Tibial artery (tissue), 4 donors: Measurements from ENCODE around the gene ETV6.
"Not testable (repeated sequence)": the region's sequence is repeated elsewhere in the genome, so short reads cannot be mapped to it uniquely, and the experiment has no call there.

Source experiments
- DNase-seq, 2 donors: peaks; one replicate each; pipeline ENCODE4 v3.0.0-alpha.2; 2019
- H3K27ac ChIP-seq, 2 donors: fragments of 200-600 bp; sonication (generic) in 1 of 2; 1 replicate in 1 of 2; 2 replicates in 1 of 2; pipeline ENCODE4 v1.5.1; 2018 to 2019; ENCODE audit warnings: mild to moderate bottlenecking in 1 of 2
- H3K27me3 ChIP-seq, 2 donors: fragments of 200-600 bp; sonication (generic) in 1 of 2; one replicate each; pipeline versions ENCODE4 v1.5.1 to v1.6.0; 2016 to 2019
- H3K36me3 ChIP-seq, 3 donors: fragments of 200-600 bp; sonication (generic) in 2 of 3; one replicate each; pipeline ENCODE4 v1.5.1; 2016 to 2019; ENCODE audit warnings: mild to moderate bottlenecking in 2 of 3
- H3K4me1 ChIP-seq, 4 donors: fragments of 200-600 bp; sonication (generic) in 2 of 4; 1 replicate in 3 of 4; 2 replicates in 1 of 4; pipeline ENCODE4 v1.5.1; 2016 to 2019
- H3K4me3 ChIP-seq, 2 donors: fragments of 200-600 bp; sonication (generic) in 1 of 2; 1 replicate in 1 of 2; 2 replicates in 1 of 2; pipeline ENCODE4 v1.5.1; 2018 to 2019; ENCODE audit warnings: mild to moderate bottlenecking in 2 of 2
- H3K9me3 ChIP-seq, 3 donors: fragments of 200-600 bp; sonication (generic) in 1 of 3; one replicate each; pipeline ENCODE4 v1.5.1; 2016 to 2019
- CTCF ChIP-seq, 2 experiments: fragments of 200-600 bp in 1 of 2; fragments of 450-650 bp in 1 of 2; IDR thresholded peaks; one replicate each; pipeline ENCODE4 v1.5.1; 2017 to 2019; ENCODE audit warnings: antibody characterized with exemption in 2 of 2, mild to moderate bottlenecking in 1 of 2, moderate library complexity in 1 of 2
- intact Hi-C: fragments of 100-400 bp; cut with DNase I; formaldehyde crosslinking; loops from one replicate; pipeline ENCODE4 v1.15.0; 2023; ENCODE audit warnings: low total_unique reads

The ETV6 gene

GRCh38 chr12:11907625-11908024, 258.2 kb downstream of the ETV6 start:
- no peak for TF ChIP-seq CTCF (IDR thresholded peaks at IDR 0.05)
- H3K36me3 ChIP-seq: no peaks in the 10 kb centered on the region
- H3K4me1 ChIP-seq: peaks cover 0 to 12% (median 3%) of the 10 kb centered on the region in 4 donors
- no peaks in the 10 kb centered on the region for H3K27me3 ChIP-seq
- H3K9me3 ChIP-seq: peaks cover 0 to 3% (median 0%) of the 10 kb centered on the region in 3 donors
- no peak for DNase-seq
- no peak overlapping the region for H3K4me3 ChIP-seq
- intact Hi-C loops: no loop called here
- no peak overlapping the region for H3K27ac ChIP-seq

- H3K9me3 ChIP-seq, H3K36me3 ChIP-seq, H3K4me3 ChIP-seq, intact Hi-C loops, DNase-seq, H3K27me3 ChIP-seq, H3K27ac ChIP-seq: not testable (repeated sequence)
- peaks cover 0 to 12% (median 3%) of the 10 kb centered on the region in 4 donors for H3K4me1 ChIP-seq
Observed at GRCh38 chr12:11909406-11909805, 259.9 kb downstream of the ETV6 start.

- no peak for DNase-seq
- TF ChIP-seq CTCF (IDR thresholded peaks at IDR 0.05): no peak
- Histone ChIP-seq H3K27ac (no peak overlapping the region), H3K4me3 (no peak overlapping the region), H3K27me3 (no peaks in the 10 kb centered on the region), H3K4me1 (no peaks in the 10 kb centered on the region), H3K36me3 (no peaks in the 10 kb centered on the region), H3K9me3 (no peaks in the 10 kb centered on the region)
- intact Hi-C loops: no loop called here
Observed at GRCh38 chr12:11916113-11916512, 266.6 kb downstream of the ETV6 start.

GRCh38 chr12:11916771-11917170, 267.3 kb downstream of the ETV6 start:
- intact Hi-C loops: no loop called here
- Histone ChIP-seq H3K27me3 (no peaks in the 10 kb centered on the region), H3K4me3 (no peak overlapping the region), H3K4me1 (no peaks in the 10 kb centered on the region), H3K36me3 (no peaks in the 10 kb centered on the region), H3K9me3 (no peaks in the 10 kb centered on the region), H3K27ac (no peak overlapping the region)
- TF ChIP-seq CTCF (IDR thresholded peaks at IDR 0.05): no peak
- DNase-seq: no peak

GRCh38 chr12:11917501-11917900, 268.0 kb downstream of the ETV6 start:
- no peak overlapping the region for H3K4me3 ChIP-seq
- no peak for TF ChIP-seq CTCF (IDR thresholded peaks at IDR 0.05)
- H3K27ac ChIP-seq: no peak overlapping the region
- H3K27me3 ChIP-seq: no peaks in the 10 kb centered on the region
- no peak for DNase-seq
- no peaks in the 10 kb centered on the region for H3K4me1 ChIP-seq
- no peaks in the 10 kb centered on the region for H3K36me3 ChIP-seq
- no peaks in the 10 kb centered on the region for H3K9me3 ChIP-seq
- intact Hi-C loops: no loop called here

- no peaks in the 10 kb centered on the region for H3K36me3 ChIP-seq
- no peak for TF ChIP-seq CTCF (IDR thresholded peaks at IDR 0.05)
- no peaks in the 10 kb centered on the region for H3K27me3 ChIP-seq
- H3K9me3 ChIP-seq: no peaks in the 10 kb centered on the region
- H3K27ac ChIP-seq: no peak overlapping the region
- intact Hi-C loops: no loop called here
- no peak for DNase-seq
- H3K4me3 ChIP-seq: no peak overlapping the region
- H3K4me1 ChIP-seq: no peaks in the 10 kb centered on the region
Observed at GRCh38 chr12:11920231-11920630, 270.8 kb downstream of the ETV6 start.
